AG08396 (cell line): ENCODE data around the gene MAD1L1.
"Not testable (repeated sequence)": the region's sequence is repeated elsewhere in the genome, so short reads cannot be mapped to it uniquely, and the experiment has no call there.

Experiments
- DNase-seq: peaks from one replicate; pipeline ENCODE4 v3.0.0; 2012; ENCODE audit warnings: low spot score, mixed read lengths

The MAD1L1 gene

GRCh38 chr7:2066251-2066919, 166.4 kb downstream of the MAD1L1 start:
- no peak for DNase-seq

GRCh38 chr7:2065528-2065927, 167.2 kb downstream of the MAD1L1 start:
- DNase-seq: no peak

GRCh38 chr7:2063563-2064260, 169.0 kb downstream of the MAD1L1 start:
- no peak for DNase-seq

- DNase-seq: no peak
These were observed 170.1 kb downstream of the MAD1L1 start for GRCh38 chr7:2062648-2063047.

GRCh38 chr7:2060701-2061100, 172.0 kb downstream of the MAD1L1 start:
- peak; percentile 91 for DNase-seq

- no peak for DNase-seq
These were observed 172.6 kb downstream of the MAD1L1 start for GRCh38 chr7:2059964-2060700.

GRCh38 chr7:2058246-2058645, 174.5 kb downstream of the MAD1L1 start:
- DNase-seq: not testable (repeated sequence)

- DNase-seq: no peak
These were observed 176.8 kb downstream of the MAD1L1 start for GRCh38 chr7:2055956-2056355.

- DNase-seq: no peak
These were observed 177.8 kb downstream of the MAD1L1 start for GRCh38 chr7:2054927-2055326.

- no peak for DNase-seq
These were observed 179.3 kb downstream of the MAD1L1 start for GRCh38 chr7:2053395-2053794.

- no peak for DNase-seq
These were observed 180.1 kb downstream of the MAD1L1 start for GRCh38 chr7:2052657-2053048.

- no peak for DNase-seq
These were observed 180.8 kb downstream of the MAD1L1 start for GRCh38 chr7:2051707-2052656.

GRCh38 chr7:2050511-2050866, 182.3 kb downstream of the MAD1L1 start:
- DNase-seq: no peak

- DNase-seq: no peak
These were observed 182.8 kb downstream of the MAD1L1 start for GRCh38 chr7:2049782-2050510.

- no peak for DNase-seq
These were observed 183.5 kb downstream of the MAD1L1 start for GRCh38 chr7:2049111-2049781.

GRCh38 chr7:2048531-2048930, 184.2 kb downstream of the MAD1L1 start:
- DNase-seq: no peak

- no peak for DNase-seq
These were observed 184.7 kb downstream of the MAD1L1 start for GRCh38 chr7:2048006-2048405.

GRCh38 chr7:2046581-2047565, 185.9 kb downstream of the MAD1L1 start:
- no peak for DNase-seq

- no peak for DNase-seq
These were observed 187.0 kb downstream of the MAD1L1 start for GRCh38 chr7:2045559-2046405.
